A673 (cell line): ENCODE measurements around the gene MOB2.

Source experiments
- EZH2 ChIP-seq: fragments of 200-600 bp; sonication (generic); IDR thresholded peaks from 2 replicates; pipeline ENCODE4 v1.6.1; 2017; ENCODE audit warnings: borderline replicate concordance, low read depth, mild to moderate bottlenecking, mixed read lengths, antibody characterized with exemption, low read length; ENCODE audit not compliant: poor library complexity, severe bottlenecking
- TF ChIP-seq, protein P1 (sequence below): fragments of 300-800, 200-600 bp; sonication (generic); conservative IDR thresholded peaks from 2 replicates; pipeline ENCODE4 v1.5.1; 2017; ENCODE audit warnings: low read depth, mild to moderate bottlenecking, antibody characterized with exemption, low read length, moderate library complexity, mixed read lengths

DNA sequence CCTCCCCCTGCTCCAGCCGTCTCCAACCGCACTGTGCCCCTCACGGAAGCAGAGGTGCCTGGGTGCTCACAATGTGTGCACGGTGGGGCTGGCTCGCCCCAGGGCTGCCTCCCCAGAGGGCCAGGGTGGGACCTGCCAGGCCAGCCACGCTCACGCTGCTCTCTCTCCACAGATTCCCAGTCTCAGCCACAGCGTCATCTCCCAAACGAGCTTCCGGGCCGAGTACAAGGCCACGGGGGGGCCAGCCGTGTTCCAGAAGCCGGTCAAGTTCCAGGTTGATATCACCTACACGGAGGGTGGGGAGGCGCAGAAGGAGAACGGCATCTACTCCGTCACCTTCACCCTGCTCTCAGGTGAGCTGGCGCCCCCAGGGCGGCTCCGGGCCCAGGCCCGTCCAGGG lies 30.4 kb downstream of the MOB2 start:
- TF ChIP-seq, protein P1, sequence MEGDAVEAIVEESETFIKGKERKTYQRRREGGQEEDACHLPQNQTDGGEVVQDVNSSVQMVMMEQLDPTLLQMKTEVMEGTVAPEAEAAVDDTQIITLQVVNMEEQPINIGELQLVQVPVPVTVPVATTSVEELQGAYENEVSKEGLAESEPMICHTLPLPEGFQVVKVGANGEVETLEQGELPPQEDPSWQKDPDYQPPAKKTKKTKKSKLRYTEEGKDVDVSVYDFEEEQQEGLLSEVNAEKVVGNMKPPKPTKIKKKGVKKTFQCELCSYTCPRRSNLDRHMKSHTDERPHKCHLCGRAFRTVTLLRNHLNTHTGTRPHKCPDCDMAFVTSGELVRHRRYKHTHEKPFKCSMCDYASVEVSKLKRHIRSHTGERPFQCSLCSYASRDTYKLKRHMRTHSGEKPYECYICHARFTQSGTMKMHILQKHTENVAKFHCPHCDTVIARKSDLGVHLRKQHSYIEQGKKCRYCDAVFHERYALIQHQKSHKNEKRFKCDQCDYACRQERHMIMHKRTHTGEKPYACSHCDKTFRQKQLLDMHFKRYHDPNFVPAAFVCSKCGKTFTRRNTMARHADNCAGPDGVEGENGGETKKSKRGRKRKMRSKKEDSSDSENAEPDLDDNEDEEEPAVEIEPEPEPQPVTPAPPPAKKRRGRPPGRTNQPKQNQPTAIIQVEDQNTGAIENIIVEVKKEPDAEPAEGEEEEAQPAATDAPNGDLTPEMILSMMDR, result no peak
- TF ChIP-seq EZH2, result no peak
